ENCODE data around the gene SLC24A4.

Gene SLC24A4

GRCh38 chr14:92475451-92476187, 152.7 kb downstream of the SLC24A4 start:
- TF ChIP-seq POLR2A (IDR thresholded peaks at IDR 0.05; ENCODE audit: low read depth, low read length) = no peak
- no peak for TF ChIP-seq POLR2AphosphoS5 (IDR thresholded peaks at IDR 0.05; ENCODE audit: low read depth, low read length)
- no peak for TF ChIP-seq SPI1 (IDR thresholded peaks at IDR 0.05; ENCODE audit: low read depth, low read length)
- no peak for TF ChIP-seq TAF1 (IDR thresholded peaks at IDR 0.05; ENCODE audit: low read depth, low read length)
- TF ChIP-seq PAX5 (IDR thresholded peaks at IDR 0.05; ENCODE audit: insufficient read depth, low read length, severe bottlenecking) = no peak
- TF ChIP-seq POU2F2 (IDR thresholded peaks at IDR 0.05; ENCODE audit: low read depth, low read length) = no peak
- FAIRE-seq (no peak), DNase-seq (ENCODE audit: insufficient read length, low spot score) (no peak)

- DNase-seq (ENCODE audit: insufficient read length, low spot score) = no peak
- no peak for FAIRE-seq
- TF ChIP-seq POLR2A (IDR thresholded peaks at IDR 0.05; ENCODE audit: low read depth, low read length) (no peak), TAF1 (IDR thresholded peaks at IDR 0.05; ENCODE audit: low read depth, low read length) (no peak), POLR2AphosphoS5 (IDR thresholded peaks at IDR 0.05; ENCODE audit: low read depth, low read length) (no peak), SPI1 (IDR thresholded peaks at IDR 0.05; ENCODE audit: low read depth, low read length) (no peak), PAX5 (IDR thresholded peaks at IDR 0.05; ENCODE audit: insufficient read depth, low read length, severe bottlenecking) (no peak), POU2F2 (IDR thresholded peaks at IDR 0.05; ENCODE audit: low read depth, low read length) (no peak)
These were observed 157.9 kb downstream of the SLC24A4 start for GRCh38 chr14:92480856-92481255.

- DNase-seq (ENCODE audit: insufficient read length, low spot score) (no peak), FAIRE-seq (no peak)
- TF ChIP-seq POU2F2 (IDR thresholded peaks at IDR 0.05; ENCODE audit: low read depth, low read length) (no peak), PAX5 (IDR thresholded peaks at IDR 0.05; ENCODE audit: insufficient read depth, low read length, severe bottlenecking) (no peak), TAF1 (IDR thresholded peaks at IDR 0.05; ENCODE audit: low read depth, low read length) (no peak), SPI1 (IDR thresholded peaks at IDR 0.05; ENCODE audit: low read depth, low read length) (no peak), POLR2A (IDR thresholded peaks at IDR 0.05; ENCODE audit: low read depth, low read length) (no peak), POLR2AphosphoS5 (IDR thresholded peaks at IDR 0.05; ENCODE audit: low read depth, low read length) (no peak)
These were observed 158.4 kb downstream of the SLC24A4 start for GRCh38 chr14:92481386-92481785.

GRCh38 chr14:92481811-92482555, 159.0 kb downstream of the SLC24A4 start:
- no peak for TF ChIP-seq POU2F2 (IDR thresholded peaks at IDR 0.05; ENCODE audit: low read depth, low read length)
- TF ChIP-seq TAF1 (IDR thresholded peaks at IDR 0.05; ENCODE audit: low read depth, low read length) = no peak
- TF ChIP-seq POLR2A (IDR thresholded peaks at IDR 0.05; ENCODE audit: low read depth, low read length) = no peak
- TF ChIP-seq POLR2AphosphoS5 (IDR thresholded peaks at IDR 0.05; ENCODE audit: low read depth, low read length) = no peak
- TF ChIP-seq SPI1 (IDR thresholded peaks at IDR 0.05; ENCODE audit: low read depth, low read length) = no peak
- no peak for FAIRE-seq
- no peak for DNase-seq (ENCODE audit: insufficient read length, low spot score)

GRCh38 chr14:92482621-92483319, 159.8 kb downstream of the SLC24A4 start:
- TF ChIP-seq POU2F2 (IDR thresholded peaks at IDR 0.05; ENCODE audit: low read depth, low read length) = no peak
- no peak for TF ChIP-seq POLR2A (IDR thresholded peaks at IDR 0.05; ENCODE audit: low read depth, low read length)
- no peak for TF ChIP-seq PAX5 (IDR thresholded peaks at IDR 0.05; ENCODE audit: insufficient read depth, low read length, severe bottlenecking)
- TF ChIP-seq TAF1 (IDR thresholded peaks at IDR 0.05; ENCODE audit: low read depth, low read length) = no peak
- no peak for TF ChIP-seq POLR2AphosphoS5 (IDR thresholded peaks at IDR 0.05; ENCODE audit: low read depth, low read length)
- no peak for TF ChIP-seq SPI1 (IDR thresholded peaks at IDR 0.05; ENCODE audit: low read depth, low read length)
- DNase-seq (ENCODE audit: insufficient read length, low spot score) = no peak
- FAIRE-seq = no peak

- FAIRE-seq (no peak), DNase-seq (ENCODE audit: insufficient read length, low spot score) (no peak)
- TF ChIP-seq POLR2A (IDR thresholded peaks at IDR 0.05; ENCODE audit: low read depth, low read length) (no peak), POLR2AphosphoS5 (IDR thresholded peaks at IDR 0.05; ENCODE audit: low read depth, low read length) (no peak), SPI1 (IDR thresholded peaks at IDR 0.05; ENCODE audit: low read depth, low read length) (no peak), TAF1 (IDR thresholded peaks at IDR 0.05; ENCODE audit: low read depth, low read length) (no peak), POU2F2 (IDR thresholded peaks at IDR 0.05; ENCODE audit: low read depth, low read length) (no peak), PAX5 (IDR thresholded peaks at IDR 0.05; ENCODE audit: insufficient read depth, low read length, severe bottlenecking) (no peak)
These were observed 161.3 kb downstream of the SLC24A4 start for GRCh38 chr14:92484132-92484823.

GRCh38 chr14:92486881-92487280, 163.9 kb downstream of the SLC24A4 start:
- DNase-seq (ENCODE audit: insufficient read length, low spot score) = no peak
- TF ChIP-seq POLR2A (IDR thresholded peaks at IDR 0.05; ENCODE audit: low read depth, low read length) = no peak
- no peak for TF ChIP-seq PAX5 (IDR thresholded peaks at IDR 0.05; ENCODE audit: insufficient read depth, low read length, severe bottlenecking)
- TF ChIP-seq TAF1 (IDR thresholded peaks at IDR 0.05; ENCODE audit: low read depth, low read length) = no peak
- TF ChIP-seq POLR2AphosphoS5 (IDR thresholded peaks at IDR 0.05; ENCODE audit: low read depth, low read length) = no peak
- no peak for FAIRE-seq

- TF ChIP-seq POLR2A (IDR thresholded peaks at IDR 0.05; ENCODE audit: low read depth, low read length) (no peak), POU2F2 (IDR thresholded peaks at IDR 0.05; ENCODE audit: low read depth, low read length) (no peak), POLR2AphosphoS5 (IDR thresholded peaks at IDR 0.05; ENCODE audit: low read depth, low read length) (no peak), SPI1 (IDR thresholded peaks at IDR 0.05; ENCODE audit: low read depth, low read length) (no peak), TAF1 (IDR thresholded peaks at IDR 0.05; ENCODE audit: low read depth, low read length) (no peak)
- no peak for FAIRE-seq
- no peak for DNase-seq (ENCODE audit: insufficient read length, low spot score)
These were observed 164.7 kb downstream of the SLC24A4 start for GRCh38 chr14:92487513-92488133.
